Body of pancreas (tissue), 4 donors: Measurements from ENCODE around the gene CHRDL1.

Experiments used
- CTCF ChIP-seq, 7 experiments: fragments of 450-650 bp in 4 of 7; fragments of 200-600 bp in 3 of 7; sonication (generic) in 3 of 7; IDR thresholded peaks; one replicate each; pipeline ENCODE4 v1.5.1; 2016 to 2019; ENCODE audit warnings: antibody characterized with exemption in 7 of 7
- POLR2A ChIP-seq, 3 donors: fragments of 450-650 bp; IDR thresholded peaks; one replicate each; pipeline ENCODE4 v1.6.1; 2016; ENCODE audit warnings: antibody characterized with exemption in 3 of 3, mild to moderate bottlenecking in 2 of 3

GRCh38 chrX:110722135-110722534 is 73.5 kb downstream of the CHRDL1 start:
- TF ChIP-seq CTCF (IDR thresholded peaks at IDR 0.05), result no peak
- TF ChIP-seq POLR2A (IDR thresholded peaks at IDR 0.05), result no peak
